NCI-H510A (cell line): ENCODE measurements around the gene ALB.

Source experiments
- DNase-seq: peaks from one replicate; lab custom pipeline; 2025; lab: John Stamatoyannopoulos, UW

ALB gene

DNA sequence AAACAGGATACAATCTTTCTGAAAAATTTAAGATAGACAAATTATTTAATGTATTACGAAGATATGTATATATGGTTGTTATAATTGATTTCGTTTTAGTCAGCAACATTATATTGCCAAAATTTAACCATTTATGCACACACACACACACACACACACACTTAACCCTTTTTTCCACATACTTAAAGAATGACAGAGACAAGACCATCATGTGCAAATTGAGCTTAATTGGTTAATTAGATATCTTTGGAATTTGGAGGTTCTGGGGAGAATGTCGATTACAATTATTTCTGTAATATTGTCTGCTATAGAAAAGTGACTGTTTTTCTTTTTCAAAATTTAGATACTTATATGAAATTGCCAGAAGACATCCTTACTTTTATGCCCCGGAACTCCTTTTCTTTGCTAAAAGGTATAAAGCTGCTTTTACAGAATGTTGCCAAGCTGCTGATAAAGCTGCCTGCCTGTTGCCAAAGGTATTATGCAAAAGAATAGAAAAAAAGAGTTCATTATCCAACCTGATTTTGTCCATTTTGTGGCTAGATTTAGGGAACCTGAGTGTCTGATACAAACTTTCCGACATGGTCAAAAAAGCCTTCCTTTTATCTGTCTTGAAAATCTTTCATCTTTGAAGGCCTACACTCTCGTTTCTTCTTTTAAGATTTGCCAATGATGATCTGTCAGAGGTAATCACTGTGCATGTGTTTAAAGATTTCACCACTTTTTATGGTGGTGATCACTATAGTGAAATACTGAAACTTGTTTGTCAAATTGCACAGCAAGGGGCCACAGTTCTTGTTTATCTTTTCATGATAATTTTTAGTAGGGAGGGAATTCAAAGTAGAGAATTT, 5.2 kb downstream of the ALB start:
- DNase-seq: no peak

DNA sequence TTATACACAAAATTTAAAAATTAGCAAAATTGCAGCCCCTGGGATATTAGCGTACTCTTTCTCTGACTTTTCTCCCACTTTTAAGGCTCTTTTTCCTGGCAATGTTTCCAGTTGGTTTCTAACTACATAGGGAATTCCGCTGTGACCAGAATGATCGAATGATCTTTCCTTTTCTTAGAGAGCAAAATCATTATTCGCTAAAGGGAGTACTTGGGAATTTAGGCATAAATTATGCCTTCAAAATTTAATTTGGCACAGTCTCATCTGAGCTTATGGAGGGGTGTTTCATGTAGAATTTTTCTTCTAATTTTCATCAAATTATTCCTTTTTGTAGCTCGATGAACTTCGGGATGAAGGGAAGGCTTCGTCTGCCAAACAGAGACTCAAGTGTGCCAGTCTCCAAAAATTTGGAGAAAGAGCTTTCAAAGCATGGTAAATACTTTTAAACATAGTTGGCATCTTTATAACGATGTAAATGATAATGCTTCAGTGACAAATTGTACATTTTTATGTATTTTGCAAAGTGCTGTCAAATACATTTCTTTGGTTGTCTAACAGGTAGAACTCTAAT, 6.0 kb downstream of the ALB start:
- DNase-seq: no peak

- no peak for DNase-seq
Measured at GRCh38 chr4:73410916-73411730, 7.0 kb downstream of the ALB start.

- no peak for DNase-seq
Measured at GRCh38 chr4:73411731-73412414, 7.8 kb downstream of the ALB start.

DNA sequence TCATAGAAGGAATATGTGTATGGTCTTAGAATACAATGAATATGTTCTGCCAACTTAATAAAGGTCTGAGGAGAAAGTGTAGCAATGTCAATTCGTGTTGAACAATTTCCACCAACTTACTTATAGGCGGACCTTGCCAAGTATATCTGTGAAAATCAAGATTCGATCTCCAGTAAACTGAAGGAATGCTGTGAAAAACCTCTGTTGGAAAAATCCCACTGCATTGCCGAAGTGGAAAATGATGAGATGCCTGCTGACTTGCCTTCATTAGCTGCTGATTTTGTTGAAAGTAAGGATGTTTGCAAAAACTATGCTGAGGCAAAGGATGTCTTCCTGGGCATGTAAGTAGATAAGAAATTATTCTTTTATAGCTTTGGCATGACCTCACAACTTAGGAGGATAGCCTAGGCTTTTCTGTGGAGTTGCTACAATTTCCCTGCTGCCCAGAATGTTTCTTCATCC, 9.2 kb downstream of the ALB start:
- no peak for DNase-seq

- no peak for DNase-seq
Measured at GRCh38 chr4:73414936-73415271, 10.8 kb downstream of the ALB start.

DNA sequence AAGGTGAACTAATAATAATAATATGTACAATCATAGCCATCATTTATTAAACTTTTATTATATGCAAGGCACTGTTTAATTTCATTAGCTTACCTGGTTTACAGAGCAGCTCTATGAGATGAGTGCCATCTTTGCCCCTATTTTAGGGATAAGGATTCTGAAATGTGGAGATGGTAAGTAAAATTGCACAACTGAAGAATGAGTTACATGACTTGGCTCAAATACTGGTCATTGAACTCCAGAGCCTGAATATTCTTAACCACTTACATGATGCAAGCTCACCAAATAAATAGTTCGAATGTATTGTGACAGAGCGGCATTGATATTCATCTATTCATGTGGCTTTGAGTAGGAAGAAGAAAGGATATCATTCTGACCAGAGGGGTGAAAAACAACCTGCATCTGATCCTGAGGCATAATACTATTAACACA, 11.7 kb downstream of the ALB start:
- DNase-seq: no peak

DNA sequence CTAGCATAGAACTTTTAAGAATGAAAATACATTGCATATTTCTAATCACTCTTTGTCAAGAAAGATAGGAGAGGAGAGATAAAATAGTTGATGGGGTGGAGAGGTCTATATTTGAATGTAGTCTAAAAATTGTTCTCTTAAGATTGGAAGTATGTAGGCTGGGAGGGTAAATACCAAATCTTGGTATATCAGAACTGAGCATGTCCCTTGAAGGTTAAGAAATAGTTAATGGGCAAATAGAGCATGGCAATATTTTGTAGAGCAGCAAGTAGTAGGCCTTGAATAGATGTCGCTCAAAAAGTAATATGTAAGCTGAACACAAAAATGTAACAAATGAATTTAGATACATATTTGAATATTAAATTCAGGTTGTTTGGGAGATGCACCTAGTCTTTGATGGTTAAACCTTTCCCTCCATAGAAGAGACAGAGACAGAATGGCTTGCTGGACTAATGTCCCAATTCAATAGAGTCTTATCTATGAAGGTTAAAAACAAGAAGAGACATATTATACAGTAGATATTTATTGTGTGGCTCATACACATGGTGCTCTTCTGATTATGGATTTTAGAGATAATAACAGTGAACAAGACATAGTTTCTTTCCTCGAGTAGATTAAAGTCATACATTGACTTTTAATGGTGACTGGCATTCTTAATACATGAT, 12.5 kb downstream of the ALB start:
- no peak for DNase-seq

GRCh38 chr4:73417342-73417741, 13.3 kb downstream of the ALB start:
- DNase-seq: no peak

GRCh38 chr4:73417973-73418372, 13.9 kb downstream of the ALB start:
- DNase-seq: no peak

- DNase-seq: no peak
Measured at GRCh38 chr4:73418677-73419076, 14.6 kb downstream of the ALB start.

GRCh38 chr4:73419106-73420038, 15.3 kb downstream of the ALB start:
- DNase-seq: no peak

DNA sequence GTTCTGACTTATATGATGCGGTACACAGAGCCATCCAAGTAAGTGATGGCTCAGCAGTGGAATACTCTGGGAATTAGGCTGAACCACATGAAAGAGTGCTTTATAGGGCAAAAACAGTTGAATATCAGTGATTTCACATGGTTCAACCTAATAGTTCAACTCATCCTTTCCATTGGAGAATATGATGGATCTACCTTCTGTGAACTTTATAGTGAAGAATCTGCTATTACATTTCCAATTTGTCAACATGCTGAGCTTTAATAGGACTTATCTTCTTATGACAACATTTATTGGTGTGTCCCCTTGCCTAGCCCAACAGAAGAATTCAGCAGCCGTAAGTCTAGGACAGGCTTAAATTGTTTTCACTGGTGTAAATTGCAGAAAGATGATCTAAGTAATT, 16.5 kb downstream of the ALB start:
- DNase-seq: no peak

DNA sequence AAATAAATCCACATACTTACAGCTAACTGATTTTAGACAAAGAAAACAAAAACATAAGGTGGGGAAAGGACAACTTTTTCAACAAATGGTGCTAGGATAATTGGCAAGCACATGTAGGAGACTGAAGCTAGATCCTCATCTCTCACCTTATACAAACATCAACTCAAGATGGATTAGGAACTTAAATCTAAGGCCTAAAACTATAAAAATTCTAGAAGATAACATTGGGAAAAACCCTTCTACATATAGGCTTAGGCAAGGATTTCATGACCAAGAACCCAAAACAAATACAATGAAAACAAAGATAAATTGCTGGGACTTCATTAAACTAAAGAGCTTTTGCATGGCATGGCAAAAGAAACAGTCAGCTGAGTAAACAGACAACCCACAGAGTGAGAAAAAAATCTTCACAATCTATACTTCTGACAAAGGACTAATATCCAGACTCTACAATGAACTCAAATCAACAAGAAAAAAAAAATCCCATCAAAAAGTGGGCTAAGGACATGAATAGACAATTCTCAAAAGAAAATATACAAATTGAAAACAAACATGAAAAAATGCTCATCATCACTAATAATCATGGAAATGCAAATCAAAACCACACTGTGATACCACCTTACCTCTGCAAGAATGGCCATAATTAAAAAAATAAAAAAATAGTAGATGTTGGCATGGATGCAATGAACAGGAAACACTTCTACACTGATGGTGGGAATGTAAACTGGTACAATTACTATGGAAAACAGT, 17.8 kb downstream of the ALB start:
- DNase-seq: no peak

DNA sequence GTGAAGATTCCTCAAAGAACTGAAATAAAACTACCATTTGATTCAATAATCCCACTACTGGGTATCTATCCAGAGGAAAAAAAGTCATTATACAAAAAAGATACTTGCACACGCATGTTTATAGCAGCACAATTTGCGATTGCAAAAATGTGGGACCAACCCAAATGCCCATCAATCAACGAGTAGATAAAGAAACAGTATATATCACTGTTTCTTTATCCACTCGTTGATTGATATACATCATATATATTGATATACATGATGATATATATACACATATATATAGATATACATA, 18.3 kb downstream of the ALB start:
- no peak for DNase-seq

DNA sequence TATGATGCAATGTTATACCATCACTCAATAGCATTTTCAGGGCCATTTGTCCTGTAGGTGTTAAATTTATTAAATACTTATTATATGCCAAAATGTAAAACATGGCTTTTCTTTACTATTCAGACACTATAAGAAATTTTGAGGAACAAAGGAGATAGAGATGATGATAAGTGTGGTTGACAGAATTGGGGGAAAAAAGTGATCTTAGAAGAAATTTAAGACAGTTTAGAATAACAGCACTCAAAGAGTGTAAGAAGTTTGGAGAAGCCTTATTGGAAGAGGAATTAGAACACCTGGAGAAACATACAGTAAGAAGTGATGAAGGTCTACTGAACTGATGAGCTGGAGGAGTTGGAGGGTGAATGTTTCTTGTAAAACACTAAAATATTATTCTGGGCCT, 19.1 kb downstream of the ALB start:
- DNase-seq: no peak

GRCh38 chr4:73426666-73427065, 22.6 kb downstream of the ALB start:
- no peak for DNase-seq

- DNase-seq: no peak
Measured at GRCh38 chr4:73429118-73429517, 25.0 kb downstream of the ALB start.

DNA sequence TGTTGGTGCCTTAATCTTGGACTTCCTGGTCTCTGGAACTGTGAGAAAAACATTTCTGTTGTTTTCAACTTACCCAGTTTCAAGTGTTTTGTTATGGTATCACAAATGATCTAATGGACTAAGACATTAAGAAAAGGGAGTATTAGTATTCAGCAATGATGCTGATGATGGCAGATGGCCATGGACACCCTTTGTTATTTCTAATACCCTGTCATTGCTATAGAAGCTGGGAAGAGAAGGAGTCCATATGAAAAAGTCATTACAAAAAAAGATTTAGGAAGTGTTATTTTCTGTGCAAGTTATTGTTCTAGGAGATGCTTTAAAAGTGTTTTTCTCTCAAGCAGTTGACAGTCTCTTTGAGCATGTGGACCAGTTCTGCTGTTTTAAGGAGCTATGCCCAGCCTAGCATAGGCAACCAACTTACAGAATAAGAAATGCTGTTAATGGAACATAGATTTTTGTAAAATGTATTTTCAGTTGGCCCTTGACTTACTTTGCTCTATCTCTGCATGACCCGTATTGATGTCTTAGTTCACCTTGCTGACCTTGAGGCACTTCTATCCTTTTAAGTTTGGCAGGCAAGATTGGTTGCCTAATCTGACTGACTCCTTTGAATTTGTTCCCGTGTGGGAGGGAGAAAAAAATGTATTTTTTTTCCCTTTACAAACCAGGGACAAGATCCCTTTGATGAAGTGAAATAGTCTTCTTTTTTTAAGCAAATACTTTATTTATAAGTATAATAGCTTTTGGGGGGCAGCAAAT, 25.9 kb downstream of the ALB start:
- no peak for DNase-seq

DNA sequence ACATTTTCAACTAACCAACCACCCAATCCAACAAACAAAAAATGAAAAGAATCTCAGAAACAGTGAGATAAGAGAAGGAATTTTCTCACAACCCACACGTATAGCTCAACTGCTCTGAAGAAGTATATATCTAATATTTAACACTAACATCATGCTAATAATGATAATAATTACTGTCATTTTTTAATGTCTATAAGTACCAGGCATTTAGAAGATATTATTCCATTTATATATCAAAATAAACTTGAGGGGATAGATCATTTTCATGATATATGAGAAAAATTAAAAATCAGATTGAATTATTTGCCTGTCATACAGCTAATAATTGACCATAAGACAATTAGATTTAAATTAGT, 27.7 kb downstream of the ALB start:
- DNase-seq: no peak
